ENCODE results near the gene RNF208. TPM values are rescaled to one million over a fixed set of nuclear protein-coding genes. Genes with fewer than 3 reads are reported as not detected.
A peak's percentile ranks its signal among the peaks of the same experiment; 100 is the strongest.

RNF208 gene
- total RNA-seq, 3 donors from 2014 or later: 3.3 to 6.0 (median 4.4) TPM

DNA sequence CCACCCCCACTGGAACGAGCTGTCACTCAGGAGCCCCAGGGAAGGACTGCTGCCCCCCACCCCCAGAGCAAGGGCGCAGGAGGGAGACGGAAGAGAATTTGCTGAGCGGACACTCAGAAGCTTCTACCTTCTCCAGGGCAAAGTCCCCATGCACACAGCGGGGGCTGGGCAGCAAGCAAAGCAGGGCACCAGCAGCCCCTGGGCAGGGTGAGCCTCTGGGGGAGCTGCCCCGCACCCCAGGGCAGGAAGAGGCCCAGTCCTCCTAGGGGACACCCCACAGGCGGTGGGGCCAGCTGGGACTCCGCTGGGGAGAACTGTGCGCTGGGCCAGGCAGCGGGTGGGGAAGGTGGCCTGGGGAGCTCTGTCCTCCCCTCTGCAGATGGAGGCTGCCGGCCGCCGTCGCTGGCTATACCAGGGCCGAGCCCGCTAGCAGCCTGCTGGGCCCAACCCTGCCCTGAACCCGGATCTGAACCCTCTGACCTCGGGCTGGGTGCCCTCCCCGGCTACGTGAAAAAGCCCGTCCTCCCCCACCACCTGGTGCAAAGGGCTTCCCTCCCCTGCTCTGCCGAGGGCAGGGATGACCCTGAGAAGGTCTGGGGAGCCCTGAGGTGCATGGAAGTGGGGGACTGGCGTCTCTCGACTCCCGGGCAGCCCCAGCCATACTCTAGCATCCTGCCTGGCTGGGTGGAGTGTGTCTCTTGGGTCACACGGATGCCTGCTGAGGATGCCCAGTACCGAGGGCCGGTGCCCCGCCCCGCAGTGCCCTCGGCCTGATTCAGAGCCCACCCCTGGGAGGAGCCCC lies 8.1 kb upstream of the RNF208 start:
- ATAC-seq: no peak
- no peak overlapping the region for H3K4me3 Mint-ChIP-seq
- no peaks in the 10 kb centered on the region for H3K9me3 Mint-ChIP-seq
- peaks cover 3% of the 10 kb centered on the region for H3K4me1 Mint-ChIP-seq (ENCODE audit: low read depth)
- no peak for DNase-seq
- peaks cover 10% of the 10 kb centered on the region for H3K27me3 Mint-ChIP-seq (ENCODE audit: low read depth)
- H3K36me3 Mint-ChIP-seq (ENCODE audit: insufficient read depth): no peaks in the 10 kb centered on the region

DNA sequence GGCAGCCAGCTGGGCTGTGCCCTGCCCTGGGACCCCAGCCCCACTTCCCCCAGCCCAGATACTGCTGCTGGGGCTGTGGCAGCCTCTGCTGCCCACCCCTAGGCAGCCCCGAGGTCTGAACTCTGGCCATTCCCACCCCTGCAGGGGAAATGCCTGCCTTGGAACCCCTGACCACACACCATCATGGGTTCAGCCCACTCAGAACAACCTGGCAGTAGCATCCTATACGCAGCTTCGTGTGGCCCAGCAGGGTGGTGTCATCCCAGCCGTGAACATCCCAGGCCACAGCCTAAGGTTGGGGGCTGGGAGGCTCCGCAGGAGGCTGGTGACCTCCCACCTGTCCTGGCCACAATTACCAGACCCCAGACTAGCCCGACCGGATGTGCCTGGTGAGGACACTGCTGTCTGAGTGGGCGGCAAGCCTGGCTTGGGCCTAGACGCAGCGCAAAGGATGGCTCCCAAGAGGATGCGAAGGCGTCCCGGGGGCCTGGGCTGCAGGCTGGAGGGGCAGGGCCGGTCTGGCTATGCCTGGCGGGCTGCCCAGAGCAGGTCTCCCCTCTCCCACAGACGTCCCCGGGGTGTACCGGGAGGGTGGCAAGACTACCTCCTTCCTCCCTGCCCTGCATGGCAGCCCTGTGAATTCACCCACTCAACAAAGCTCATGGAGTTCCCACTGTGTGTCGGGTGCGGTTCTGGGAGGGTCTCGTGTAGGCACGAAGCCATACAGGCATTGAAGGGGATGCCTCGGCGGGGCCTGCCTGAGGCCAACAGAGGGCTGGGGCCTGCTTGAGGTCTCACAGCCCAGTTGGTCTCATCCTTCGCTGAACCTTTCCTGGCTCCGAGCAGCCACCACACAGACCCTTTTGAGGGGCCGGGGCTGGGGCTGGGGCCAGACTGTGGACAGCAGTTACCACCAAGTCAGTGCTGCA lies 7.2 kb upstream of the RNF208 start:
- Mint-ChIP-seq H3K27me3 (ENCODE audit: low read depth) (peaks cover 8% of the 10 kb centered on the region), H3K4me1 (ENCODE audit: low read depth) (peaks cover 3% of the 10 kb centered on the region), H3K9me3 (no peaks in the 10 kb centered on the region), H3K4me3 (no peak overlapping the region), H3K36me3 (ENCODE audit: insufficient read depth) (no peaks in the 10 kb centered on the region)
- no peak for ATAC-seq
- no peak for DNase-seq

DNA sequence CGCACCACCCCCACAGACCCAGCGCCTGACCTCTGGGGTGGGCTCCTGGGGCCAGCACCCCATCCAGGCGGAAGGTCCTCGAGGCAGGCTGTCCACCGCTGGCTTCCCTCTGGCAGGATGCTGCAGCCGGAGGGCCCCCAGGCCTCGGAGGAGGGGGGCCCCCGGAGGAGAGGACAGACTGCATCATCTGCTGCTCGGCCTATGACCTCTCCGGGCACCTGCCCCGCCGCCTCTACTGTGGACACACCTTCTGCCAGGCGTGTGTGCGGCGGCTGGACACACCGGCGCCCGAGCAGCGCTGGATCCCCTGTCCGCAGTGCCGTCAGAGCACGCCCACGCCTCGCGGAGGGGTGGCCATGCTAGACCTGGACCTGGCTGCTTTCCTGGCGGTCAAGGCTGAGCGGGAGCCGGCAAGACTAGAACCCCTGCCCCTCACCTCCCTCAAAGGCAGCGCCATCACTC lies 6.5 kb upstream of the RNF208 start:
- H3K4me3 Mint-ChIP-seq: no peak overlapping the region

DNA sequence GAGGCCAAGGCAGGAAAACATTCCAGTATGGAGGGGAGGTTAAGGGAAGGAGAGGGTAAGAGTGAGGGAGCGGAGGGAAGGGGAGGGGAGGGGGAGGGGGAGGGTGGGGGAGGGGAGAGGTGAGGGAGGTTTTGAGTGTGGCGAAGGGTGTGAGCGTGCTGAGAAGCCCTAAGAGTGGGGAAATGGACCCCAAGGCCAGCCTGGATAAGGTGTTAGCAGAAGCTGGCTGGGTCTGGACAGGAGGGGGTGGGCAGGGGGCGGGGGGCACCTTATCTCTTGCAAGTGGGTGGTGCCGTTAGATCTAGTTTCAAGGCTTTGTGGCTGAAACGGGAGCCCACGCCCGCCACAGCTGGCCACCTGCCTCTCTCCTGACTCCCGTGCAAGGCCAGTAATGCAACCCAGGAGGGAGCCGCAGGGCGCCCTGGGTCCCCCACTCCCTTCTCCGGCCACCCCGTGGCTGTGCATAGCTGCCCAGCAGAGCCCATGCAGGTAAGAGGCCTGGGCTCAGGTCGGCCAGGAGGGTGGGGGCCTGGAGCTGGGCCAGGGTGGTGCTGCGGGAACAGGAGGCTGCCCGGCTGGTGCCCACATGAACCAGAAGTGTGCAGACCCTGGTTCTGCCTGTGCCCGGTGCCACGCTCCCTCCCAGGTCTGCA lies 5.9 kb upstream of the RNF208 start:
- ATAC-seq: no peak
- no peak for DNase-seq
- Mint-ChIP-seq H3K9me3 (no peaks in the 10 kb centered on the region), H3K27me3 (ENCODE audit: low read depth) (peaks cover 8% of the 10 kb centered on the region), H3K4me3 (no peak overlapping the region), H3K4me1 (ENCODE audit: low read depth) (peaks cover 7% of the 10 kb centered on the region), H3K36me3 (ENCODE audit: insufficient read depth) (no peaks in the 10 kb centered on the region)

More for the DNA sequence above, 6.5 kb upstream of the RNF208 start:
- Mint-ChIP-seq H3K9me3 (no peaks in the 10 kb centered on the region), H3K4me1 (ENCODE audit: low read depth) (peaks cover 6% of the 10 kb centered on the region), H3K27me3 (ENCODE audit: low read depth) (peaks cover 8% of the 10 kb centered on the region), H3K36me3 (ENCODE audit: insufficient read depth) (no peaks in the 10 kb centered on the region)
- no peak for DNase-seq
- ATAC-seq: no peak

DNA sequence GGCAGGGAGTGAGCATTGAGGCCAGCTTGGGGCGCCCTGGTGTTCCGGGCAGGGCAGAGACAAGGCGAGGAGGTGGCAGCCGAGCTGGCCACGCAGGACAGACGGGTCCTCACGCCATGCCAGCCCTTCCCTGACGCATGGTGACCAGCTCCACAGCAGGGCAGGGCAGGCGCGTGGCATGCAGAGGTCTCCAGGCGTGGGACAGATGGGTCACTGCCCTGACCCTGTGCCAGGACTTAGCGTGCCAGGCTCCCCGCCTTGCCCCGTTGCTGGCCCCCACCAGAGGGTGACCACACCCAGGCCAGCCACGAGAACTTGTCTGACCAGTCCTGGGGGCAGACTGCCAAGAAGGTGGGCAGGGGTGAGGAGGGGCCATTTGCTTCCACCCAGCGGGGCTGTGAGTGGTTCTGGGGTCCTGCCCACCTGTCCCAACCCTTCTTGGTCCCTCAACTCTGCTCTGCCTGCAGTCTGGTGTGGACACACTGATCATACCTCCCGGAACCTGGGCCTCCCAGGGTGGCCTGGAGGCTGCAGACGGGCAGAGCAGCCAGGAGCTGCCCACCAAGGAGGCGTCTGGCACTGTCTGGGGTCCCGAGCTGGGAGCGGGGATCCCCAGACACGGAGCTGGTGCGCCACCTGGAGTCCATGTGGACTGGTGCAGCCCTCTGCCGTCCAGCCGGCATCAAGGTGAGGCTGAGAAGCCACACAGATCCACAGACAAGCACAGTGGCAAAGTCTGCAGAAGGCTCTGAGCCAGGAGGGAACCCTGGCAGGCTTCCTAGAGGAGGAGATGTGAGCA lies 5.2 kb upstream of the RNF208 start, which contains the start of gene RNF224:
TSS of gene RNF224 (plus strand) at position 449 of the 799 bp plus-strand sequence. CDS start 834 bp downstream, outside the sequence.
- no peaks in the 10 kb centered on the region for H3K36me3 Mint-ChIP-seq (ENCODE audit: insufficient read depth)
- ATAC-seq (peak; percentile 47 to 49), DNase-seq (peak; percentile 78)
- H3K4me3 Mint-ChIP-seq: no peak within 1 kb of the TSS
- peaks cover 8% of the 10 kb centered on the region for H3K4me1 Mint-ChIP-seq (ENCODE audit: low read depth)
- H3K27me3 Mint-ChIP-seq (ENCODE audit: low read depth): peaks cover 8% of the 10 kb centered on the region
- H3K9me3 Mint-ChIP-seq: no peaks in the 10 kb centered on the region

DNA sequence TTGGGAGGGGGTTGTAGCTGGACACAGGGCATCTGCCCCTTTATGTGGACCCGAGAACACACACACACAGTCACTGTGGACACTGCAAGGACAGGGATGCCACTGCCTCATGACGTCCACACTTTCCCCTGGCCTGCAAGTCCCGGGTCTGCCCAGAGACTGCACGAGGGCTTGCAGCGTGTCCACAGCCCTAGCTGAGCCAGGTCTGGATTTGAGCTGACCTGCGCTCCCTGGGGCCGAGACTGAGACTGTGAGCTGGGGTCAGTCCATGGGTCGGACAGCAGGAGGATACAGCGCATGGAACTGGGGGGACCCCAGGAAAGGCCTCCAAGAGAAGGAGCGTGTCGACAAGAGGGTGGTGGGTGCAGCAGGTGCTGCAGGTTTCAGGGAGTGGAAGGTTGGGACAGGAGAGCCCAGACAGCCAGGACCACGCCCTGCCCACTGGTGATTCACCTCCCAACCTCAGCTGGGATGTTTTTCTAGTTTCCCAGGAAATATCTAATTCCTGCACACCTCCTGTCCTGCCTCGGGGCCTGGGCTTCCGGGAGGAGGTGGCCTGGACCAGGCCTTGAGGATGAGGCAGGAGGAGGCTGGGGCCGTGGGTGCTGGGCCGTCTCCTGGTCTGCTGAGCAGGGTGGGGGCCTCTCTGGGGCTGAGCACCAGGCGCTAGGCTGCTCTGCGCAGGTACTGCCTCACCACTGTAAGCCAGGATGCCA lies 4.5 kb upstream of the RNF208 start:
- no peak overlapping the region for H3K4me3 Mint-ChIP-seq
- H3K36me3 Mint-ChIP-seq (ENCODE audit: insufficient read depth): no peaks in the 10 kb centered on the region
- H3K4me1 Mint-ChIP-seq (ENCODE audit: low read depth): peaks cover 8% of the 10 kb centered on the region
- peaks cover 6% of the 10 kb centered on the region for H3K27me3 Mint-ChIP-seq (ENCODE audit: low read depth)
- H3K9me3 Mint-ChIP-seq: no peaks in the 10 kb centered on the region
- DNase-seq (no peak), ATAC-seq (no peak)

DNA sequence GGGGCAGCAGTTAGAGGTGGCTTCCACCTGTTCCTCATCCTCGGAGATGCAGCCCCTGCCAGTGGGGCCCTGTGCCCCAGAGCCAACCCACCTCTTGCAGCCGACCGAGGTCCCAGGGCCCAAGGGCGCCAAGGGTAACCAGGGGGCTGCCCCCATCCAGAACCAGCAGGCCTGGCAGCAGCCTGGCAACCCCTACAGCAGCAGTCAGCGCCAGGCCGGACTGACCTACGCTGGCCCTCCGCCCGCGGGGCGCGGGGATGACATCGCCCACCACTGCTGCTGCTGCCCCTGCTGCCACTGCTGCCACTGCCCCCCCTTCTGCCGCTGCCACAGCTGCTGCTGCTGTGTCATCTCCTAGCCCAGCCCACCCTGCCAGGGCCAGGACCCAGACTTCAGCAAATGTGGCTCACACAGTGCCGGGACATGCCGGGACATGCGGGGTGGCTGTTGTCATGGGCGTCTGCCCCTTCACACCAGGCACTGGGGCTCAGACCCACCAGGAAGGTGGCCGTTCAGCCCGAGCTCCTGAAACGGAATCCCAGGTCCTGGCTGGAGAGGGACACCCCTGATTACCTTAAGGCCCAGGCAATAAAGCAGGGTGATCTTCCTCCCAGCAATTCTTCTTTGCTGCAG lies 3.8 kb upstream of the RNF208 start:
- Mint-ChIP-seq H3K9me3 (no peaks in the 10 kb centered on the region), H3K27me3 (ENCODE audit: low read depth) (peaks cover 6% of the 10 kb centered on the region), H3K4me1 (ENCODE audit: low read depth) (peaks cover 8% of the 10 kb centered on the region), H3K36me3 (ENCODE audit: insufficient read depth) (no peaks in the 10 kb centered on the region), H3K4me3 (no peak overlapping the region)
- ATAC-seq (no peak), DNase-seq (no peak)

DNA sequence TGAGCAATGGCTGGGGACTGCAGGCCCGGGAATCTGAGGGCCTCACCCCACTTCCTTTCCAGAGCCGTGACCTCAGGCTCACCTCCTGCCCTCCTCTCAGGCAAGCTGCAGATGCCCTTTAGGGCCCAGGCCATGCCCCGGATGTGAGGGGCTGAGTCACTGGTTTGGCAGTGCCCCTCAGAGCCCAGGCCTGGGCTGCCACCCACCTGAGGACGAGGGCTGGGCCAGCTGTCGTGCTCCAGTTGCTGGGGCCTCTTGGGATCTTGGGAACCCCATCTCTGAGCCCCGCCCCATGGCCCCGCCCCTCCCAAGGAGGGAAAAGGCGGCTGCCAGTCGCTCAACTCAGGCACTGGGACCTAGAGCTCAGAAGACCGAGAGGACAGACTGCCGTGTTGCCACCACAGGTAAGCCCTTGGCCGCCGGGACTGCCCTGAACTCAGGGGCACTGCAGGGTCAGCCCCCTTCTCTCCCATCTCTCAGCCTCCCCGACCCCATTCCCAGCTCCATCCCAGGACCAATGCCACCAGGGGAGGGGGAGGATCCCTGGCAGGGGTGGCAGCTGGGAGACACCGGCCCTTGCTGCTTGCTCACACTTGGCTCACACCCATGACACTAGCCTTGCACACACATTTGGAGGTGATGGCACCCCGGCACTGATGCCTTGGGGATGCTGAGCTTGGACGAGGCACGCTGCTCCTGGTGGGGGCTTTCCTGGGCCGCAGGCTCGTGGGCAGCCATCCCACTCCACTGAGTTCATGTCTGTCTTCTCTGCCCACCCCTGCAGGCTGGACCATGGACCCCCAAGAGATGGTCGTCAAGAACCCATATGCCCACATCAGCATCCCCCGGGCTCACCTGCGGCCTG lies 3.0 kb upstream of the RNF208 start, which contains the start of gene CYSRT1:
TSS of gene CYSRT1 (plus strand) at position 345 of the 865 bp plus-strand sequence. CDS start at position 793, 448 bp downstream.
- no peaks in the 10 kb centered on the region for H3K9me3 Mint-ChIP-seq
- peaks cover 6% of the 10 kb centered on the region for H3K27me3 Mint-ChIP-seq (ENCODE audit: low read depth)
- no peaks in the 10 kb centered on the region for H3K36me3 Mint-ChIP-seq (ENCODE audit: insufficient read depth)
- DNase-seq: no peak
- H3K4me3 Mint-ChIP-seq: peak within 1 kb of the TSS; percentile 79
- peaks cover 8% of the 10 kb centered on the region for H3K4me1 Mint-ChIP-seq (ENCODE audit: low read depth)
- no peak for ATAC-seq

DNA sequence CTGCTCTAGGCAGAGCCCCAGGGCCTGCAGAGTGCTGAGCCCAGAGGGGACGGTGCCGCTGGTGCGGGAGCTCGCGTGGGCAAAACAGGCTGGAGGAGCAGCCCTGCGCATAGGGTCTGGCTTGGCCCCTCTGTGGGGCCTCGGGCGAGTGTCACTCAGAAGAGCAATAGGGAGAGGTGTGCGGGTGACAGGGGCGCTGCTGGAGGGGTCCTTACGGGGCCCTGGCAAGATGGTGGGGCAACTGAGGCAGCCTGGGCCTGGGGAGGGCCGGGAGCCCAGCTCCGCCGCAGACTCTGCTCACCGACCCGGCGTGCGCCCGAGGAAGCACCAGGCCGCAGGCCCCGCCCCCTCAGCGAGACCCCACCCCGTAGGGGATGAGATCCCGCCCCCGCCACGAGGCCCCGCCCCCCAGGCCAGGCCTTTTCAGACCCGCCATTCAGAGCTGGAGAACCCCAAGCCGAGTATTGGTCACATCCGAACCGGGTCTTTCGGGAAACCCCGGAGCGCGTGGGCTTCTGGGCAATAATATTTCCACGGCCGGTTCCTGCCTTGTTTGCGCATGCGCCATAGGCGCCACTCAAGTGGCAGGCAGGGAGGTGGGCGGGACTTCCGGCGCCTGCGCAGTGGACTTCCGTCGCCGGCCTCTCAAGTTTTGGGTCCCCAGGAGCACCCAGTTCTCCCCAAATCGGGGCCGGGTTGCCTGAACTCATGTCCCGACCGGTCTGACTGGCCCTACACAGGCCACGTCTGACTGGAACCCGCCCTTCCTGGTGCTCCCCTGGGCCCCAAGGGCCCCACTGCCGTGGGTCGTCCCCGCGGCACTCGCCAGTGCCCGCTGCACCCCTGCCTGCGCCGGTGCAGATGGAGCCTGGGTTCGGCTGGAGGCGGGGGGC lies 1.3 kb upstream of the RNF208 start:
- Mint-ChIP-seq H3K4me1 (ENCODE audit: low read depth) (peaks cover 8% of the 10 kb centered on the region), H3K4me3 (peak overlapping the region; percentile 79), H3K9me3 (no peaks in the 10 kb centered on the region), H3K27me3 (ENCODE audit: low read depth) (peaks cover 3% of the 10 kb centered on the region), H3K36me3 (ENCODE audit: insufficient read depth) (no peaks in the 10 kb centered on the region)
- ATAC-seq: peak; percentile 90 to 91
- peak; percentile 98 for DNase-seq

DNA sequence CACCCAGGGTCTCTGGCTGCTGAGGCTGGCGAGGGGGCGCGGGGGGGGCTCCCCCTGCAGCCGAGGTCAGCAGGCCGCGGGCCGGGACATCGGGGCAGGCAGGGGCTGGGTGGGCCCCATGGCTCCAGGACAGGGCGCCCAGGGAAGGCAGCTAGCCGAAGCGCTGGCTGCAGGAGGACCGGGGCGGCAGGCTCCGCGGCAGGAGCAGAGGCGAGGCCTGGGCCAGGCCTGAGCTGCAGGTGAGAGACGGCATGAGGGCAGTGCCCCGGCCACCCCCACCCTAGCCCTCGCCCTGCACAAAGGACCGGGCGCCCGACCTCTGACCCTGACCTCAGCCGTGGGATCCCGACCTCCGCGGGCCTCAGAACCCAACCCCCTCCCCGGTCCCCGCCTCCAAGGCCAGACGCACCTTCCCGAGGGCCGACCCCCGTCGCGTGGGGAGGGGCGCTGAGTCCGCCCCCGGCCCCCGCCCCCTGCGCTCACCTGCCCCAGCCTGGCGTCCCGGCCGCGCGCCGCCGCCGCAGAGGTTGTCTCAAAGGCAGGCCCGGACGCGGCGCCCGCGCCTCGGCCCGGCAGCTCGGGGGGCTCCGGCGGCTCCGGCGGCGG lies 431 bp downstream of the RNF208 start:
- no peaks in the 10 kb centered on the region for H3K36me3 Mint-ChIP-seq (ENCODE audit: insufficient read depth)
- ATAC-seq (no peak), DNase-seq (no peak)

DNA sequence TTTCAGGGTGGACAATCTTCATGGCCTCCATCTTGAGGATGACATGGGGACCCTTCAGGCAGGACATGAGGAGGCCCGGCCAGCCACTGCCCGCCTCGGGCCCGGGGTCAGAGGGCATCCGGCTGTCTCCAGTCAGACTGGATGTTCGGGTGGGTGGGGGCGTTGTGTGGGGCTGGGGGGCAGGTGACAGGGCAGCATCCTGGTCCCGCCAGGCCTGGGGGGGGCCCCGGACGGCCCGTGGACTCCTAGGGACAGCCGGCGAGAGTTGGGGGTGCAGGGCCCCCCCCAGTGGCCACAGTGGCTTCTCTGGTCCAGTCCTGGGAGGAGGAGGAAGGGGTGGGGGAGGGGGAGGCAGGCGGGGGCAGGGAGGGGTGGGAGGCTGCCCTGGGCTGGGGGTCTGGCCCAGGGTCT lies 940 bp downstream of the RNF208 start:
- H3K4me3 Mint-ChIP-seq: peak overlapping the region; percentile 27
- H3K4me1 Mint-ChIP-seq (ENCODE audit: low read depth): peaks cover 5% of the 10 kb centered on the region
- no peaks in the 10 kb centered on the region for H3K9me3 Mint-ChIP-seq
- ATAC-seq: no peak
- no peaks in the 10 kb centered on the region for H3K27me3 Mint-ChIP-seq (ENCODE audit: low read depth)
- DNase-seq: no peak
- H3K36me3 Mint-ChIP-seq (ENCODE audit: insufficient read depth): no peaks in the 10 kb centered on the region

More for the DNA sequence above, 431 bp downstream of the RNF208 start:
- Mint-ChIP-seq H3K4me3 (no peak overlapping the region), H3K9me3 (no peaks in the 10 kb centered on the region), H3K27me3 (ENCODE audit: low read depth) (no peaks in the 10 kb centered on the region), H3K4me1 (ENCODE audit: low read depth) (peaks cover 5% of the 10 kb centered on the region)
